BE2C (cell line): Measurements from ENCODE around the gene IRX4.

Experiments used
- DNase-seq: peaks from one replicate; pipeline ENCODE4 v3.0.0-alpha.2; 2020
- H3K27me3 ChIP-seq: fragments of 250-450 bp; sonication (Bioruptor Pico); 2 replicates; pipeline ENCODE4 v1.5.1; 2020; ENCODE audit warnings: mild to moderate bottlenecking
- H3K36me3 ChIP-seq: fragments of 250-450 bp; sonication (Bioruptor Pico); 2 replicates; pipeline ENCODE4 v1.5.1; 2020; ENCODE audit warnings: mild to moderate bottlenecking
- H3K4me1 ChIP-seq: fragments of 250-450 bp; sonication (Bioruptor Pico); 2 replicates; pipeline ENCODE4 v1.5.1; 2020
- H3K4me3 ChIP-seq: 2 replicates; pipeline ENCODE4 v1.5.1; 2011; ENCODE audit warnings: low read depth, low read length
- H3K9me3 ChIP-seq: fragments of 250-450 bp; sonication (Bioruptor Pico); 2 replicates; pipeline ENCODE4 v1.5.1; 2020
- TF ChIP-seq, protein P1 (sequence below): IDR thresholded peaks from 2 replicates; pipeline ENCODE4 v1.5.1; 2012; ENCODE audit warnings: mild to moderate bottlenecking, low read depth, low read length

The IRX4 gene

DNA sequence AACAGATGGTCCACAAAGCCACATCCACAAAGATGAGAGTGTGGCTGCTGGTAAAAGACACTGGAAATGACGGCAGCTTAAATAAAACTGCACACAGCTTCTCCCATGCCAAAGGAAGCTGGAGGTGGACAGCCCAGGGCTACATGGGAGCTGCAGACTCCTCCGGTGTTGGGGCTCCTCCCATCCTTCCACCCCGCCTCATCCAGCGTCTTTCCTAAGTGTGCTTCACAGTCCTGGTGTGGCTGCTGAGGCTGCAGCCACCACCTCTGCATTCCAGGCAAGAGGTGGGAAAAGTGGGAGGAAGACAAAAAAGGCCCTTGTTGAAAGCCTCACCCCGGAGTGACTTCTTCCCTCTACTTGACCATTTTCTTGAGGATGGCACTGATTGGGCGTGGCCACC, 37.0 kb upstream of the IRX4 start:
- Histone ChIP-seq H3K4me1 (no peaks in the 10 kb centered on the region), H3K4me3 (no peak overlapping the region), H3K36me3 (no peaks in the 10 kb centered on the region), H3K27me3 (peaks cover 57% of the 10 kb centered on the region), H3K9me3 (no peaks in the 10 kb centered on the region)
- no peak for DNase-seq
- TF ChIP-seq, protein P1, sequence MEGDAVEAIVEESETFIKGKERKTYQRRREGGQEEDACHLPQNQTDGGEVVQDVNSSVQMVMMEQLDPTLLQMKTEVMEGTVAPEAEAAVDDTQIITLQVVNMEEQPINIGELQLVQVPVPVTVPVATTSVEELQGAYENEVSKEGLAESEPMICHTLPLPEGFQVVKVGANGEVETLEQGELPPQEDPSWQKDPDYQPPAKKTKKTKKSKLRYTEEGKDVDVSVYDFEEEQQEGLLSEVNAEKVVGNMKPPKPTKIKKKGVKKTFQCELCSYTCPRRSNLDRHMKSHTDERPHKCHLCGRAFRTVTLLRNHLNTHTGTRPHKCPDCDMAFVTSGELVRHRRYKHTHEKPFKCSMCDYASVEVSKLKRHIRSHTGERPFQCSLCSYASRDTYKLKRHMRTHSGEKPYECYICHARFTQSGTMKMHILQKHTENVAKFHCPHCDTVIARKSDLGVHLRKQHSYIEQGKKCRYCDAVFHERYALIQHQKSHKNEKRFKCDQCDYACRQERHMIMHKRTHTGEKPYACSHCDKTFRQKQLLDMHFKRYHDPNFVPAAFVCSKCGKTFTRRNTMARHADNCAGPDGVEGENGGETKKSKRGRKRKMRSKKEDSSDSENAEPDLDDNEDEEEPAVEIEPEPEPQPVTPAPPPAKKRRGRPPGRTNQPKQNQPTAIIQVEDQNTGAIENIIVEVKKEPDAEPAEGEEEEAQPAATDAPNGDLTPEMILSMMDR: no peak

DNA sequence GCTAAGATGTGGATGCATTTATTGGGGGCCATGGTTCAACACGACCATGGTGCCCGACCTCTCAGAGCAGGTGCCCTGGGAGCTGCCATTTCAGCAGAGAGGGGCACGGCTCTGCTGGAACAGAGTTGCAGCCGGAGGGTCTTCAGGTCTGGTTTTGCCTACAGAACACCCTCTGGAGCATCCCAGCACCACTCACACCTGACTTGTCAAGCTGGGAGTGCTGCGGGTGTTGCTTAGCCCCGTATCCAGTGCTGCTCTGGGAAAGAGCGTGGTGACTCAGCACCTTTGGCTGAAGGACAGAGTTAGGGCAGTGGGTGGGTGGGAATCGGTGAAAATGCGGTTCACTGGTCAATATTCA, 36.5 kb upstream of the IRX4 start:
- TF ChIP-seq, protein P1: no peak
- Histone ChIP-seq H3K4me3 (no peak overlapping the region), H3K36me3 (no peaks in the 10 kb centered on the region), H3K27me3 (peaks cover 60% of the 10 kb centered on the region), H3K9me3 (no peaks in the 10 kb centered on the region), H3K4me1 (no peaks in the 10 kb centered on the region)
- no peak for DNase-seq

DNA sequence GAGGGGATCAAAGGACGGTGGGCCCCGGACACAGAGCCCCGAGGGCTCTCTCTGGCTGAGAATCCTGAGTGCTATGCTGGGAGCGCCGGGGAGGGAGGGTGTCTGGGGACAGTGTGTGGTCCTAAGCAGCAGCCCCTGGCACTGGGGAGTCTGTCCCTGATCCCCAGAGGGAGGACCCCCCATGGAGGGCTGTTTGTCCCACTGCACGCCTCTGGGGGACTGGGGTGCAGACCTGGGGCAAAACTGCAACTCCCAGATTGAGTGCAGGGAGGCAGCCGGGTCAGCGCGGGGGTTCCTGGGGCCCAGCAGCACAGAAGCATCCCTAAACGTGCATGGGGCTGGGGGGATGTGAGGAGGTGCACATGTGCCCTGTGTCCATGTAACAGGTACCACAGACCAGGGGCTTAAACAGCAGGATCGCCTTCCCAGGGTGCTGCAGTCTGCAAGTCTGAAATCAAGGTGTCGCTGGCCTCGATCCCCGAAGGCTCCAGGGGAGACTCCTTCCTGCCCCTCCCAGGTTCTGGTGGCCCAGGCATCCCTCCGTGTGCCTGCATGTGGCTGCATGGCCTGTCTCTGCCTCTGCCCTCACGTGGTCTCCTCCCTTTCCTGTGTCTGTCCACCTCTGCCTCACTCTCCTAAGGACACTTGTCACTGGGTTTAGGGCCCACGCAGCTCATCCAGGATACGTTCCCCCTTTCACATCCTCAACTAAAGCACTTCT, 35.9 kb upstream of the IRX4 start:
- Histone ChIP-seq H3K27me3 (peaks cover 60% of the 10 kb centered on the region), H3K9me3 (no peaks in the 10 kb centered on the region), H3K4me3 (no peak overlapping the region), H3K36me3 (no peaks in the 10 kb centered on the region), H3K4me1 (no peaks in the 10 kb centered on the region)
- DNase-seq: no peak
- TF ChIP-seq, protein P1: no peak

DNA sequence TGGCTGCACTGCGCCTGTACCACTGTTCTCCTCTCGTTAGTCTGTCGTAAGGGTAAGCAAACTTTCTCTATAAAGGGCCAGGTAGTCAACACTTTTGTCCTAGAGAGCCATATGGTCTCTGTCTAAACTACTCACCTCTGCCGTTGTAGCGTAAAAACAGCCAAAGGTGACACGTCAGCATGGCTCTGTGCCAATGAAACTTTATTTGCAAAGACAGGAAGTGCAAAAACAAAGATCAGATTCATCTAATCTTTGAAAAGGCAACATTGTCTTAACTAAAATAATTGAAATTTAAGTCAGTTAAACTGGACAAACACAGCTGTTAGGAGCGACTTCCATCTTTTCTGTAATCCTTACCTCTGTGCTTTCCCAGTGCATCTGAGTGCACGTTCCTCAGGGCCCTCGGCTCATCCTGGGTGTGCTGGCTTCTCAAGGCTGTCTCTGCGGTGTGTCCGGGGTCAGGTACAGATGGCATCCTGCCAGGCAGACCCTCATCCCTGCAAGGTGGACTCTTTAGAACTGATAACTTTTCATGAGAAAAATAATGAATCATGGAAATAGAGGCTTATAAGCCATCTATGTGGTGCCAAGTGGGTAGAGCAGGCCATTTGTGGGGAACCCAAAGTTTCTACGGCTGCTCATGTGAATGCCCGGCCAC, 35.2 kb upstream of the IRX4 start:
- DNase-seq: no peak
- TF ChIP-seq, protein P1: no peak
- H3K4me1 ChIP-seq: no peaks in the 10 kb centered on the region
- no peak overlapping the region for H3K4me3 ChIP-seq
- H3K27me3 ChIP-seq: peaks cover 59% of the 10 kb centered on the region
- no peaks in the 10 kb centered on the region for H3K36me3 ChIP-seq
- H3K9me3 ChIP-seq: no peaks in the 10 kb centered on the region

DNA sequence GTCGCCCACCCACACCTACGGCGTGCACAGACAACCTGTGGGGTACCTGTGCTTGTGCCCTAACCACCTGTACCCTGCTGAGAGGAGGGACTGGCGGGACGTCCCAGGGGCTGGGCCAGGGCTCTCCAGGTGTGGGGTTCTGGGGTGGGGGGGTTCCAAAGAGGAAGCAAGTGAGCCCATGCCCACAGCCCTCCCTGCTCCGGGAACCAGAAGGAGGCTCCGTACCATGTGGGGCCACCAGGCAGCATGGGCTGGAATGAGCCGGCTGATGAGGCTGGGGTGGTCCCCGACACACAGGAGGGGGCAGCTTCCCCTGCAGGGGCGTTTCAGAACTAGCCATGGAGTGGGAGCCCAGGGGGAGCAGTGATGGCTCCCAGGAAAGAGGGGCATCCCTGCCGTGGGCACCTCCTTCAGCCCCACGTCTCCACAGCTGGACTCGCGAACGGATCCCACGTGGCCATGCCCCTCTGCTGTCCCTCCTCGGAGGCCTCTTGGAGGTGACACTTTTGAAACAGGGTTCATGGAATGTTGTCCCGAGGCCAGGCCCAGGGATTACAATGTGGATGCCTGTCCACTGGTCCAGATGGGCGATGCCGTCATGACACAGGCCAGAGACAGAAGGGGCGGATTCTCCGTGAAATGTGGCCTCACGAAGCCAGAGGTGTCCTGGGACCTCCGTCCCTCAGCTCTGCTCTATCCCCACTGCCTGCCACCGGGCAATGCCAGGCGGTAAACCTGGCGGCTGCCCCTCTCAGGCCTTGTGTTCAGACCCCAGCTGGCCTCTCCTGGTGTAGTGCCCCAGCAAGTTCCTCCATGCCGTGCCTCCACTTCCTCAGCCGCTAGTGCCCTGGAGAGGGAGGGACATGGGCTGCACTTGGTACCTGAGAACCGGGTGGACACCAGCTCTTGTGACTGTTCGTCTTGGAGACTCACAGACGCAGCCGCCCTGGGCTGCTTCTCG, 33.6 kb upstream of the IRX4 start:
- no peak for DNase-seq
- Histone ChIP-seq H3K27me3 (peaks cover 63% of the 10 kb centered on the region), H3K4me1 (no peaks in the 10 kb centered on the region), H3K4me3 (no peak overlapping the region), H3K36me3 (no peaks in the 10 kb centered on the region), H3K9me3 (no peaks in the 10 kb centered on the region)
- TF ChIP-seq, protein P1: no peak

DNA sequence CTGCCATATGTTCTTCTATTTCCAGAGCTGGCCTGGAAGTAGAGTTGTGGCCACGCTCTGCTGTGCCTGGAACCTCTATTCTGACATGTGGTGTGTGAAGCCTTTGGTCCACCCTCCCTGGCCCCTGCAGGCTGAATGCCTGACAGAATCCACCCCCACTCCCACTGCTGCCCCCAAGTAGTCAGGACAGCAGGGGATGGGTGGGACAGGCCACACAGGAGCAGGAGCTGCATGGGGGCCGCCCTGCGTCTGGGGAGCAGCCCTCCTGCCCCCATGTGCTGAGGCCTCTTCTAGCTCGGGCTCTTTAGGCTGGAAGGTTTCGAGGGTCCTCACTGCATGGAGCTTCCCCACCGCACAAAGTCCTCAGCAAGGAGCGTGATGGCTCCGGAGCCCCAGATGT, 32.6 kb upstream of the IRX4 start:
- Histone ChIP-seq H3K9me3 (no peaks in the 10 kb centered on the region), H3K4me1 (no peaks in the 10 kb centered on the region), H3K4me3 (no peak overlapping the region), H3K36me3 (no peaks in the 10 kb centered on the region), H3K27me3 (peaks cover 64% of the 10 kb centered on the region)
- TF ChIP-seq, protein P1: no peak
- DNase-seq: no peak
